Measurements from ENCODE around the gene PLS1.

PLS1 gene

GRCh38 chr3:142641504-142641903 is 45.3 kb downstream of the PLS1 start:
- DNase-seq (ENCODE audit: low read depth, low spot score) = no peak

GRCh38 chr3:142642956-142643355 is 46.8 kb downstream of the PLS1 start:
- no peak for DNase-seq (ENCODE audit: low read depth, low spot score)

GRCh38 chr3:142644502-142644901 is 48.3 kb downstream of the PLS1 start:
- DNase-seq (ENCODE audit: low read depth, low spot score) = no peak

DNA sequence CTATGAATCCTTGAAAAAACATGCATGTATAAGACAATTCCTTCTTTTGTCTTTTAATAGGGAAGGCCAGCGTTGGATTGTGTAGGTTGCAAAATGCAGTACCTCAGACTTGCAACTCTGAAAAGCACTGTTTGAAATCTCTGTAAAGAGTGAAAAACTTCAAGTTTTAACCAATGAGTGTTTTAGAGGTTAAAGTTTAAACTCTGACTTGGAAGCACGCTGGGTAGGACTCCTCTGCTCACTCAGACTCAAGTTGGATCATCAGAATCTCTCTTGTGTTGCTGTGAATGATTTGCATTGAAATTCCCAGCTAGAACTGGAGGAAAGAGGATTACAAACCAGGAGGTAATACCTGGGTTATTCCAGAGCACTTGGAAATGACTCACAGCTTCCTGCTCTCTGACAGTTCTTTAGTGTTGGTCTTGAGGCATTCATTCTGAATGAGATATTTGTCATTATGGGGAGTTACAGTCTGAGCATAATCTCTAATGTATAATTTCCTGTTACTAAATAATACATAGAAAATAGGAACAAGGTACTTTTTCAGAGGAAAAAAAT is 49.1 kb downstream of the PLS1 start:
- peak; percentile 71 for DNase-seq (ENCODE audit: low read depth, low spot score)

DNA sequence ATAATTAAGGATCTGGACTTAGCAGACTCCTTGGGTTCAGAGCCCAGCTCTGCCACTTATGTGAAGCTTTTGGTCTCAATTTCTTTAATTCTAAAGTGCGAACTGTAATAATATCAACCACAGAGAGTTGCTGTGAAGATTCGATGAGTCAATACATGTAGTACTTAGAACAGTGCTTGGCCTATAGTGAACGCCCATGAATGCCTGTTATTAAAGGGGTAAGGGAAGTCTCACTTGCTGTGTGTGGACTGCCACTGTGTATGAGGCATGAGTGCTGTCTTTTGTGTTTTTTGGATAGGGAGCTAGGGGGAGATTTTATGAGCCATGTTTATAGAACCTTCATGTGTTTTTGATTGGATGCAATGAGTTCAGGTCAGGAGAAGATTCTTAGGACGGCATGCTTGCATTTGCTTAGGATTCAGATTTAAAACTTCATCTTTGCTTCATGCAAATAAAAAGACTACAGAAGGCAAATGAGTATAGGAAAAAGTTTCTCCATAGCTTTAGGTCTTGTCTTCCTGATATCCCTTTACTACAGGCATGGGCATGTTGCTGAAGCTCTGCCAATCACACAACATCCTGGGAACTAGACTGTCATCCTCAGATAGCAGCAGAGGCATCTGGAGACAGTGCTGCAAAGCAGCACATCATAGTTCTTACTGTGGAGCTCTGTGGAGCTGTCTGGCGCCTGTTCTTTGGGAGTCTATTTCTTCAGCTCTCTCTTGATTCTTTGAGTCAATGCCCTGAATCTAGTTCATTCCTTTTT is 50.0 kb downstream of the PLS1 start:
- no peak for DNase-seq (ENCODE audit: low read depth, low spot score)

GRCh38 chr3:142647856-142648255 is 51.7 kb downstream of the PLS1 start:
- peak; percentile 53 for DNase-seq (ENCODE audit: low read depth, low spot score)

- DNase-seq (ENCODE audit: low read depth, low spot score) = no peak
Measured at GRCh38 chr3:142648950-142649349, 52.8 kb downstream of the PLS1 start.

- DNase-seq (ENCODE audit: low read depth, low spot score) = no peak
Measured at GRCh38 chr3:142650001-142650693, 54.0 kb downstream of the PLS1 start.

DNA sequence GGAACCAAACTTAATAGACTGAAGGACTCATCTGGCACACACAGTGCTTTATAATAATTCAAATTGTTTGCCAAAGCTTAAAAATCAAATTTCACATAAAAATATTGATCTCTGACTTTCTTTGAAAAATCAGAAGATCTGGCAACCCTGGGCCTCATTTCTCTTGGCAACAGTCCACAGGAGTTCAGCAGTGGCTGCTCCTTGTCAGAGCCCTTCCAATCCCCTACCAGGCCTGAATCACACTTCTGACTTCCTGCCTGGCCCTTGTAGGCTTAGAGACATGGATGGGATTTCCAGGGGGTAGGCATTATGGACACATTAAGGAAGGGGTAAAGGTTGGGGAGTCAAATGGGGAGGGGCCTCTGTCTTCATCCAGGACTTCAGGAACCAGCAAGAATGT is 55.5 kb downstream of the PLS1 start:
- DNase-seq (ENCODE audit: low read depth, low spot score) = no peak

DNA sequence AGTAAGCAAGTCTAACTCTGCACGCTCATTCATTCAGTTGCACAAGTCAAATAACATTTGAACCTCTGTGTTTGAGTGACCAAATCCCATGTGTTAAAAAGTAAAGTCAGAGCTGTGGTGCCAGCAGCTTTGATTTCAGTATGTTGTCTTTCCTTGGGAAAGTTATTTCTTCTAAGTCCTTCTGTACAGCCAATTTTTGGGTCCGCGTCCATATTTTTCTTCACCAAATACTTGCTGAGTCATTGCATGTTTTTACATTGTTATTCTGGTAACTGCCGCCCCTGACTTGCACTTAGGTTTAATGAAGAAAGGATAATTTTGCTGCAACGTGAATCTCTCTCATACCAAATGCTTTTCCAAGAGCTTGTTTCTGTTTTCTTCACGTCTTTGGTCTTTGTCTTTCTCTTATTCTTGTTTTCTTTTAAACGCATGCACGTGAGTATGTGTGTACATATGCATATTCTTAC is 56.7 kb downstream of the PLS1 start:
- peak; percentile 36 for DNase-seq (ENCODE audit: low read depth, low spot score)

DNA sequence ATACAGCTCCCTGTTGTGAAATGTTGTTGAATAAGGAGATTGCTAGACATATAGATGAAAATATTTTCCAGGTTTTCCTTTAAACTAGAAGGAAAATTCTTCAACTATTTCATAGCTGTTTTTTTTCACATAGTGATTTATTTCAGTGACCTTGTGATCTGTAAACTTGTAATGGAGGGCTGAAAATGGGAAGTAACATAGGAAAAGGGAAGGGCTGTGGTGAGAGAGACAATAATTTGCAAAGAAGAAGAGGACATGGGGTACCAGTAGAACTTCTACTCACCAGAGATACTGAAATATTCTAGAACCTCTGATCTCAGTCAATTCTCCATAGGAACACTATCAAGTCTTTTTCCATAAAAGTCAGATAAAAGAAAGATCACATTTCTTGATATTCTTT is 60.4 kb downstream of the PLS1 start:
- DNase-seq (ENCODE audit: low read depth, low spot score) = no peak

- DNase-seq (ENCODE audit: low read depth, low spot score) = no peak
Measured at GRCh38 chr3:142657033-142657432, 60.8 kb downstream of the PLS1 start.

GRCh38 chr3:142660383-142660782 is 64.2 kb downstream of the PLS1 start:
- no peak for DNase-seq (ENCODE audit: low read depth, low spot score)

DNA sequence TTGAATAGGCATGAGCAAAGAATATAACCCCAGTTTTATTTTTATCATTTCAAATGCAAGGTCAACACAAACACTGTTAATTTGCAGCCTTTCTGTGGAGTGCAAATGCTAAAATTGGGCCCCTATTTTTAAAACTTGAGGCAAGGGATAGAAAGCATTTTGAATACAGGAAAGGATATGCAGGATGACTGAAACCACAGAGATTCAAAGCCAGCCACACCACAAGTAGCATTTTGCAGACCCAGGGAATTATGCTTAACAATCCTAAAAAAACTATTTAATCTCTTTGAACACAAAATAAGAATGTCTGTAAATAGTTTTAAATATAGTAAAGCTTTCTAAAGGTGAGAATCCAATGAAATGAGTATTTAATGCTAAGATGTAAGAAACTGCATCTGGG is 64.7 kb downstream of the PLS1 start:
- DNase-seq (ENCODE audit: low read depth, low spot score) = no peak

DNA sequence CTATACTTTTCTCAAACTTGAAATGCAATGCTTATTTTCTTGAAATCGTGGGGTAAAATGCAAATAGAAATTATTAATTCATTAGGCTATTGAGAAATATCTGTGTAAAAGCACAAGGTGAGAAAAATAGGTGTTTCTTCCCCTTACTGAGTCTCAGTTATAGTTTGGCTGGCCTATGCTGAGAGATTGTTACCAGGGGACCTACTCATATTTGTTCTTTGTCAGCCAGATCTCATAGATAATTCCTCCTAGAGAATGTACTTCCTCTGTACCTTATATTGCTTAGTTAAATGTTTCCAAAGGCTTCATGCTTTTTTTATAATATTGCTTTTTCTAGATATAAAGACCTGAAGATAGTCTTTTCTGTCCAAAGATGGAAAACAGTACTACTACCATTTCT is 67.7 kb downstream of the PLS1 start:
- no peak for DNase-seq (ENCODE audit: low read depth, low spot score)

DNA sequence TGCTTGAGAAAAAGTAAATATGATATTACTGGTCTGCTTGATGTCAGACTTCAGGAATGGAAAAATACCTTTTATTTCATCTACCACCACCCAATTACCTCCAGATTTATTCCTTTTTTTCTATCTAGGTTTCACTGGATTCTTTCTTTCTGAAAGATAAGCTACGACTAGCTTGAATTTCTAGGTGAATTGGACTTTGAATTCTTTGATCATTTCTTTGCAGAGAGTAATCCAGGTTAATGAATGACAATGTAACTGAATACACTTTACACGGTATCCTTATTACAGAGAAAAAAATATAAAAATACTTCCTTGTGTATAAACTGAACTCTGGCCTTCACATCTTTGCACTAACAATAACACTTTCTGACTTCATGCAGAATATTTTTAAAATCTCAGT is 68.1 kb downstream of the PLS1 start:
- DNase-seq (ENCODE audit: low read depth, low spot score) = no peak

DNA sequence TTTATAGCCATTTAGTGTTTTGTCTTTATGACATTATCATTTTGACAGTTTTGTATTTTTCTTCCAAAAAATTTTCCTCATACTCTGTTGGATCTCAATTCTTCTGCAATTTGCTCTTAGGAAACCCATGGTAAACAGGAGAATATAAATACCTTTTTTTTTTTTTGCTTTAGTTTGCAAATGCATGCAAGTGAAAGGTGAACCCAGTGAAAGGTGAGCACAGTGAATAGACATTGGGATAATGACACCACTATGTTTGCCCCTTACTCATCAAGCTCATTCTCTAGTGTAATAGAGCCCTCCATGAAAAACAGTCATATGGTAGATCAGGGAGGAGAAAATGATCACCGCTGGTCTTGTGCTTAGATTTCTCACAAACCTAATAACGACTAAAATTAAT is 68.6 kb downstream of the PLS1 start:
- no peak for DNase-seq (ENCODE audit: low read depth, low spot score)

GRCh38 chr3:142670120-142670519 is 73.9 kb downstream of the PLS1 start:
- no peak for DNase-seq (ENCODE audit: low read depth, low spot score)

GRCh38 chr3:142676151-142676550 is 80.0 kb downstream of the PLS1 start:
- no peak for DNase-seq (ENCODE audit: low read depth, low spot score)

GRCh38 chr3:142680710-142681109 is 84.5 kb downstream of the PLS1 start:
- no peak for DNase-seq (ENCODE audit: low read depth, low spot score)

DNA sequence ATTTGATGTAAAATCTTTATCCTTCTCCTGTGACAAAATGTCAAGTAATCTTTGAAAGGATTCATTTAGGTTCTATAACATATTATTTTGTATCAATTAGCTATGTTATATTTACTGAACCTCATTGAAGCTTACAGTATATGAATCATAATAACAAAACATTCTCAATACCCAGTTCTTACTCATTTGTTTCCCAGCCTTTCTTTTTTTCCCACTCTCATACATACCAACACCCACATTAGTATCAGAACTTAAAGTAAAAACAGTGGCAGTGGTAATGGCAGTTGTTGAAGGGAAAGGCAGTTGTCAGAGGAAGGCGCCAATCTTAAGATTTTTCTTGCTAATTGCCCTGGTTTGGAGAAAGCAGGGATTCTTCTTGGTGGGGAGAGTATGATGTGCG is 94.4 kb downstream of the PLS1 start:
- no peak for DNase-seq (ENCODE audit: low read depth, low spot score)

DNA sequence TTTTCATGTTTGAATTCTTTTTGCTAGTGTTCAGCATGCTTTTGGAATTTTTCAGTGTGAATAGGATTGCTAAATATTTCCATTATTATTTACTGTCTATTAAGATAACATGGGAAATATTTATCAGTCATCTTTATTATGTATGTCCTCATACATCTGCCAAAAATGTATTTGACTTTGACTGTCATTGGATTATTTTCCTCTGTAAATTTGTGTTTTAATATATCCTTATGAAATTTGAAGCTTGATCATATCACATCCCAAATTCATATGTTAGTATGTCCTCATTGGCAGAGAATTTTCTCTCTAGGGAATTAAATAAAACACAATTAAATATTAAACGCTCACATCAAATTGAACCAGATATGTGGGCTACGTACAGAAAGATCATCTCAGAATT is 95.3 kb downstream of the PLS1 start:
- no peak for DNase-seq (ENCODE audit: low read depth, low spot score)

All from astrocyte of the hippocampus (primary cell).